Tibial nerve (tissue), 4 donors: ENCODE data around the gene LRRC58.

Source experiments
- EP300 ChIP-seq, 2 donors: sonication (generic); formaldehyde crosslinking; IDR thresholded peaks; one replicate each; pipeline ENCODE4 v1.6.1; 2017; ENCODE audit warnings: antibody characterized with exemption in 2 of 2, mild to moderate bottlenecking in 1 of 2
- TF ChIP-seq, protein P1 (sequence below), 5 experiments: fragments of 200-600 bp in 3 of 5; fragments of 450-650 bp in 2 of 5; sonication (generic) in 3 of 5; IDR thresholded peaks; one replicate each; pipeline ENCODE4 v1.5.1; 2016 to 2019; ENCODE audit warnings: antibody characterized with exemption in 5 of 5, mild to moderate bottlenecking in 3 of 5, moderate library complexity in 2 of 5

DNA sequence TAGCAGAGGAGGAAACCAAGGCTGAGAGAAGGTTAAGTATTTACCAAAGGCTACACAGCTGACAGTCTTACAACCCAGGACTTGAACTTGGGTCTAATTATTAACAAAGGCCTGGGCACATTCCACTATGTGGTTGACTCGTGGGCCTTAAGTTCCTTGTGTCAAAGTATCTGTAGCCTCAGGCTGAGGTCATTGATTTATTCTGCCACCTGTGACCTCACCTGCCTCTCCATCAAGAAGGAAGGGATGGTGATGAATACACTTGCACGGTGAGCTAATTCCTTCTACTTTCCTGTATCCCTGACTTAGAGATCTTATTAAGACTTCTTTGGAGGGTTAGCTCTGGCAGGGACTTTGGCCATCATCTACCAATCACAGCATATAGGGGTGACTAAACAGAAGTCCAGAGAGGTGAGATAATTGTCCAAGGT lies 19.9 kb upstream of the LRRC58 start:
- TF ChIP-seq, protein P1, sequence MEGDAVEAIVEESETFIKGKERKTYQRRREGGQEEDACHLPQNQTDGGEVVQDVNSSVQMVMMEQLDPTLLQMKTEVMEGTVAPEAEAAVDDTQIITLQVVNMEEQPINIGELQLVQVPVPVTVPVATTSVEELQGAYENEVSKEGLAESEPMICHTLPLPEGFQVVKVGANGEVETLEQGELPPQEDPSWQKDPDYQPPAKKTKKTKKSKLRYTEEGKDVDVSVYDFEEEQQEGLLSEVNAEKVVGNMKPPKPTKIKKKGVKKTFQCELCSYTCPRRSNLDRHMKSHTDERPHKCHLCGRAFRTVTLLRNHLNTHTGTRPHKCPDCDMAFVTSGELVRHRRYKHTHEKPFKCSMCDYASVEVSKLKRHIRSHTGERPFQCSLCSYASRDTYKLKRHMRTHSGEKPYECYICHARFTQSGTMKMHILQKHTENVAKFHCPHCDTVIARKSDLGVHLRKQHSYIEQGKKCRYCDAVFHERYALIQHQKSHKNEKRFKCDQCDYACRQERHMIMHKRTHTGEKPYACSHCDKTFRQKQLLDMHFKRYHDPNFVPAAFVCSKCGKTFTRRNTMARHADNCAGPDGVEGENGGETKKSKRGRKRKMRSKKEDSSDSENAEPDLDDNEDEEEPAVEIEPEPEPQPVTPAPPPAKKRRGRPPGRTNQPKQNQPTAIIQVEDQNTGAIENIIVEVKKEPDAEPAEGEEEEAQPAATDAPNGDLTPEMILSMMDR (IDR thresholded peaks at IDR 0.05), result no peak
- no peak for TF ChIP-seq EP300 (IDR thresholded peaks at IDR 0.05)
